Neural cell (in vitro differentiated cells): ENCODE data around the gene USH1C. TPM values are rescaled to one million over a fixed set of nuclear protein-coding genes. Genes with fewer than 3 reads are reported as not detected.

Experiments
- H2AFZ ChIP-seq: fragments of 200-600, 300-800 bp; sonication (generic), shearing (Covaris generic); 2 replicates; pipeline ENCODE4 v1.6.0; 2014; ENCODE audit warnings: low read depth, mild to moderate bottlenecking, antibody characterized with exemption, low read length, moderate library complexity
- H3F3A ChIP-seq: fragments of 200-600 bp; shearing (Covaris generic); 2 replicates; pipeline ENCODE4 v1.6.1; 2016; ENCODE audit warnings: mild to moderate bottlenecking, moderate library complexity, mixed read lengths, antibody characterized with exemption, low read length; ENCODE audit not compliant: insufficient read depth, poor library complexity, severe bottlenecking
- H3K27ac ChIP-seq: fragments of 200-600, 300-800 bp; sonication (generic), shearing (Covaris generic); 2 replicates; pipeline ENCODE4 v1.5.1; 2014; ENCODE audit warnings: mild to moderate bottlenecking, low read length, moderate library complexity
- H3K27me3 ChIP-seq: fragments of 300-800, 200-600 bp; sonication (generic), shearing (Covaris generic); 2 replicates; pipeline ENCODE4 v1.6.0; 2014; ENCODE audit warnings: mild to moderate bottlenecking, low read depth, low read length, moderate library complexity; ENCODE audit not compliant: insufficient read depth
- H3K36me3 ChIP-seq: fragments of 300-800, 200-600 bp; sonication (generic), shearing (Covaris generic); 2 replicates; pipeline ENCODE4 v1.5.1; 2014; ENCODE audit warnings: mild to moderate bottlenecking, antibody characterized with exemption, low read length, moderate library complexity; ENCODE audit not compliant: insufficient read depth
- H3K4me2 ChIP-seq: fragments of 300-800, 200-600 bp; sonication (generic), shearing (Covaris generic); 2 replicates; pipeline ENCODE4 v1.6.0; 2014; ENCODE audit warnings: mild to moderate bottlenecking, low read length
- H3K4me3 ChIP-seq: fragments of 300-800, 200-600 bp; sonication (generic), shearing (Covaris generic); 2 replicates; pipeline ENCODE4 v1.5.1; 2014; ENCODE audit warnings: mild to moderate bottlenecking, low read length, moderate library complexity
- H3K79me2 ChIP-seq: fragments of 200-600 bp; shearing (Covaris generic); replicated peaks from 2 replicates; pipeline ENCODE4 v1.6.0; 2014; ENCODE audit warnings: mild to moderate bottlenecking, low read length, moderate library complexity; ENCODE audit not compliant: insufficient read depth
- H3K9ac ChIP-seq: fragments of 300-800, 200-600 bp; sonication (generic), shearing (Covaris generic); 2 replicates; pipeline ENCODE4 v1.6.1; 2016; ENCODE audit warnings: mild to moderate bottlenecking, low read length, mixed read lengths
- H3K9me2 ChIP-seq: fragments of 200-600 bp; shearing (Covaris generic); 2 replicates; pipeline ENCODE4 v1.6.1; 2016; ENCODE audit warnings: mild to moderate bottlenecking, low read length, mixed read lengths; ENCODE audit not compliant: insufficient read depth
- H3K9me3 ChIP-seq: fragments of 200-600, 300-800 bp; sonication (generic), shearing (Covaris generic); 2 replicates; pipeline ENCODE4 v1.6.1; 2016; ENCODE audit warnings: mild to moderate bottlenecking, mixed run types, low read length, moderate library complexity, mixed read lengths
- H4K20me1 ChIP-seq: fragments of 200-600 bp; shearing (Covaris generic); 2 replicates; pipeline ENCODE4 v1.6.1; 2016; ENCODE audit warnings: mild to moderate bottlenecking, mixed run types; ENCODE audit not compliant: insufficient read depth
- CTCF ChIP-seq: fragments of 450-650 bp; IDR thresholded peaks from 2 replicates; pipeline ENCODE4 v1.5.1; 2014; ENCODE audit warnings: antibody characterized with exemption, mild to moderate bottlenecking, moderate library complexity; ENCODE audit not compliant: poor library complexity, severe bottlenecking
- EP300 ChIP-seq: fragments of 450-650 bp; conservative IDR thresholded peaks from 2 replicates; pipeline ENCODE4 v1.6.1; 2014; ENCODE audit warnings: antibody characterized with exemption, mild to moderate bottlenecking, moderate library complexity; ENCODE audit not compliant: poor library complexity, severe bottlenecking
- EZH2 ChIP-seq: fragments of 200-600, 300-800 bp; shearing (Covaris generic), sonication (generic); IDR thresholded peaks from 2 replicates; pipeline ENCODE4 v1.6.1; 2014; ENCODE audit warnings: antibody characterized with exemption, low read length, borderline replicate concordance, mild to moderate bottlenecking; ENCODE audit not compliant: insufficient read depth, poor library complexity, severe bottlenecking
- MXI1 ChIP-seq: fragments of 450-650 bp; conservative IDR thresholded peaks from 2 replicates; pipeline ENCODE4 v1.6.1; 2014; ENCODE audit warnings: antibody characterized with exemption, mild to moderate bottlenecking; ENCODE audit not compliant: poor library complexity, severe bottlenecking
- REST ChIP-seq: IDR thresholded peaks from 2 replicates; pipeline ENCODE4 v1.6.1; 2012; ENCODE audit warnings: borderline replicate concordance
- SMC3 ChIP-seq: fragments of 450-650 bp; conservative IDR thresholded peaks from 2 replicates; pipeline ENCODE4 v1.6.1; 2014; ENCODE audit warnings: antibody characterized with exemption, mild to moderate bottlenecking, moderate library complexity; ENCODE audit not compliant: poor library complexity
- polyA plus RNA-seq: library from polyadenylated mRNA; depleted of rRNA; stranded (reverse); fragments of >200 nt; gene quantifications from 2 replicates; pipeline ENCODE4 v1.2.3, GENCODE V29; 2014

USH1C gene
- polyA plus RNA-seq, 1 donor from 2014 or later, result 0.67 TPM

GRCh38 chr11:17538731-17539130 lies 5.5 kb downstream of the USH1C start:
- H3K79me2 ChIP-seq, result no peaks in the 10 kb centered on the region
- no peak overlapping the region for H3K27ac ChIP-seq
- no peaks in the 10 kb centered on the region for H3K27me3 ChIP-seq
- TF ChIP-seq EP300, result no peak
- TF ChIP-seq MXI1, result no peak
- TF ChIP-seq EZH2, result no peak
- no peak for TF ChIP-seq REST
- no peak for TF ChIP-seq CTCF
- H3F3A ChIP-seq, result no peaks in the 10 kb centered on the region
- no peaks in the 10 kb centered on the region for H3K36me3 ChIP-seq
- H2AFZ ChIP-seq, result no peak overlapping the region
- H3K9me2 ChIP-seq, result no peaks in the 10 kb centered on the region
- H3K9me3 ChIP-seq, result no peaks in the 10 kb centered on the region
- no peak overlapping the region for H3K4me3 ChIP-seq
- H3K9ac ChIP-seq, result no peak overlapping the region
- H3K4me2 ChIP-seq, result no peak overlapping the region
- no peaks in the 10 kb centered on the region for H4K20me1 ChIP-seq

- H3K4me2 ChIP-seq, result no peak overlapping the region
These were observed 6.2 kb downstream of the USH1C start for GRCh38 chr11:17538054-17538453.

More at GRCh38 chr11:17538054-17538453, 6.2 kb downstream of the USH1C start:
- Histone ChIP-seq H3K4me3 (no peak overlapping the region), H3K9ac (no peak overlapping the region), H3K9me3 (no peaks in the 10 kb centered on the region), H4K20me1 (no peaks in the 10 kb centered on the region), H3F3A (no peaks in the 10 kb centered on the region), H3K27ac (no peak overlapping the region), H3K9me2 (no peaks in the 10 kb centered on the region), H3K79me2 (no peaks in the 10 kb centered on the region), H3K27me3 (no peaks in the 10 kb centered on the region), H2AFZ (no peak overlapping the region), H3K36me3 (no peaks in the 10 kb centered on the region)
- TF ChIP-seq REST, result no peak
- no peak for TF ChIP-seq SMC3
- no peak for TF ChIP-seq EZH2
